ENCODE data around the gene COX8C.

The COX8C gene

GRCh38 chr14:93322929-93323599 lies 23.9 kb upstream of the COX8C start:
- H3K36me3 ChIP-seq (ENCODE audit: control insufficient read depth, insufficient read depth, low read length): no peaks in the 10 kb centered on the region; the same call in 1 of the 2 replicates
- no peaks in the 10 kb centered on the region for H3K27me3 ChIP-seq (replicated peaks; ENCODE audit: control insufficient read depth, insufficient read depth, low read length)
- TF ChIP-seq CTCF (IDR thresholded peaks at IDR 0.05; ENCODE audit: insufficient read depth, low read length, poor library complexity, severe bottlenecking): no peak
- no peak for DNase-seq (ENCODE audit: extremely low read depth, insufficient read length)
- no peak overlapping the region for H3K4me3 ChIP-seq (replicated peaks; ENCODE audit: low read depth, low read length)

- no peak for TF ChIP-seq CTCF (IDR thresholded peaks at IDR 0.05; ENCODE audit: insufficient read depth, low read length, poor library complexity, severe bottlenecking)
- no peak for DNase-seq (ENCODE audit: extremely low read depth, insufficient read length)
Observed at GRCh38 chr14:93323600-93324174, 23.3 kb upstream of the COX8C start.

GRCh38 chr14:93326196-93326595 lies 20.8 kb upstream of the COX8C start:
- Histone ChIP-seq H3K36me3 (ENCODE audit: control insufficient read depth, insufficient read depth, low read length) (no peaks in the 10 kb centered on the region; the same call in 1 of the 2 replicates), H3K27me3 (replicated peaks; ENCODE audit: control insufficient read depth, insufficient read depth, low read length) (no peaks in the 10 kb centered on the region), H3K4me3 (replicated peaks; ENCODE audit: low read depth, low read length) (no peak overlapping the region)
- TF ChIP-seq CTCF (IDR thresholded peaks at IDR 0.05; ENCODE audit: insufficient read depth, low read length, poor library complexity, severe bottlenecking): no peak
- DNase-seq (ENCODE audit: extremely low read depth, insufficient read length): no peak

More at GRCh38 chr14:93323600-93324174, 23.3 kb upstream of the COX8C start:
- Histone ChIP-seq H3K27me3 (replicated peaks; ENCODE audit: control insufficient read depth, insufficient read depth, low read length) (no peaks in the 10 kb centered on the region), H3K36me3 (ENCODE audit: control insufficient read depth, insufficient read depth, low read length) (no peaks in the 10 kb centered on the region; the same call in 1 of the 2 replicates), H3K4me3 (replicated peaks; ENCODE audit: low read depth, low read length) (no peak overlapping the region)

GRCh38 chr14:93328546-93328945 lies 18.4 kb upstream of the COX8C start:
- H3K27me3 ChIP-seq (replicated peaks; ENCODE audit: control insufficient read depth, insufficient read depth, low read length): no peaks in the 10 kb centered on the region
- H3K36me3 ChIP-seq (ENCODE audit: control insufficient read depth, insufficient read depth, low read length): no peaks in the 10 kb centered on the region; the same call in 1 of the 2 replicates
- no peak for TF ChIP-seq CTCF (IDR thresholded peaks at IDR 0.05; ENCODE audit: insufficient read depth, low read length, poor library complexity, severe bottlenecking)
- H3K4me3 ChIP-seq (replicated peaks; ENCODE audit: low read depth, low read length): no peak overlapping the region
- DNase-seq (ENCODE audit: extremely low read depth, insufficient read length): no peak

GRCh38 chr14:93329965-93330608 lies 16.9 kb upstream of the COX8C start:
- DNase-seq (ENCODE audit: extremely low read depth, insufficient read length): no peak
- H3K27me3 ChIP-seq (replicated peaks; ENCODE audit: control insufficient read depth, insufficient read depth, low read length): no peaks in the 10 kb centered on the region
- H3K4me3 ChIP-seq (replicated peaks; ENCODE audit: low read depth, low read length): no peak overlapping the region; the same call in 1 of the 2 replicates
- no peaks in the 10 kb centered on the region for H3K36me3 ChIP-seq (ENCODE audit: control insufficient read depth, insufficient read depth, low read length)
- TF ChIP-seq CTCF (IDR thresholded peaks at IDR 0.05; ENCODE audit: insufficient read depth, low read length, poor library complexity, severe bottlenecking): no peak
